K562 (cell line): Measurements from ENCODE around the gene PTPN1. TPM values are rescaled to one million over a fixed set of nuclear protein-coding genes. Genes with fewer than 3 reads are reported as not detected.
A peak's percentile ranks its signal among the peaks of the same experiment; 100 is the strongest.

Source experiments
- C11orf30 ChIP-seq: fragments of 450-650 bp; IDR thresholded peaks from 2 replicates; pipeline ENCODE4 v1.6.1; 2016; ENCODE audit warnings: low read depth, mild to moderate bottlenecking
- CHD1 ChIP-seq: fragments of 200-600 bp; sonication (generic); IDR thresholded peaks from one replicate; pipeline ENCODE4 v1.6.1; 2012; ENCODE audit warnings: mild to moderate bottlenecking, moderate library complexity, low read length, inconsistent platforms
- EGR1 ChIP-seq: fragments of 450-650 bp; conservative IDR thresholded peaks from 2 replicates; pipeline ENCODE4 v1.6.1; 2017; ENCODE audit warnings: mild to moderate bottlenecking
- ELF4 ChIP-seq: fragments of 450-650 bp; formaldehyde crosslinking; IDR thresholded peaks from 2 replicates; pipeline ENCODE4 v1.4.0; 2022; ENCODE audit warnings: missing genetic modification characterization
- GATA2 ChIP-seq: sonication (generic); formaldehyde crosslinking; IDR thresholded peaks from 2 replicates; pipeline ENCODE4 v1.4.0; 2020; ENCODE audit warnings: mild to moderate bottlenecking, missing genetic modification reagents
- GTF2A2 ChIP-seq: IDR thresholded peaks from 2 replicates; pipeline ENCODE4 v1.6.1; 2016; ENCODE audit warnings: mild to moderate bottlenecking, missing genetic modification characterization, missing compliant biosample characterization
- GTF2B ChIP-seq: IDR thresholded peaks from 2 replicates; pipeline ENCODE4 v1.6.1; 2011; ENCODE audit not compliant: insufficient read length; ENCODE audit errors: extremely low read depth
- GTF2E2 ChIP-seq: fragments of 200-800 bp; sonication (Bioruptor generic); IDR thresholded peaks from 2 replicates; pipeline ENCODE4 v1.6.1; 2016; ENCODE audit warnings: missing genetic modification characterization, missing compliant biosample characterization
- HMGN3 ChIP-seq: IDR thresholded peaks from 2 replicates; pipeline ENCODE4 v1.6.1; 2011; ENCODE audit warnings: borderline replicate concordance, low read depth, mild to moderate bottlenecking, mixed read lengths, low read length; ENCODE audit not compliant: insufficient read length; ENCODE audit errors: extremely low read depth
- LCOR ChIP-seq: sonication (generic); formaldehyde crosslinking; IDR thresholded peaks from 2 replicates; pipeline ENCODE4 v1.8.0; 2022; ENCODE audit warnings: mild to moderate bottlenecking, missing genetic modification reagents
- NFE2 ChIP-seq: IDR thresholded peaks from 2 replicates; pipeline ENCODE4 v1.6.1; 2014; ENCODE audit warnings: antibody characterized with exemption, low read depth
- POLR2H ChIP-seq: IDR thresholded peaks from 2 replicates; pipeline ENCODE4 v1.6.1; 2016; ENCODE audit warnings: missing genetic modification characterization, low read depth, mild to moderate bottlenecking, control low read depth, missing compliant biosample characterization, moderate library complexity
- RBBP5 ChIP-seq: fragments of 200-600 bp; sonication (generic); IDR thresholded peaks from 2 replicates; pipeline ENCODE4 v1.6.1; 2012; ENCODE audit warnings: borderline replicate concordance, mild to moderate bottlenecking, low read length, control low read depth, inconsistent platforms; ENCODE audit not compliant: insufficient read depth, poor library complexity, severe bottlenecking
- SIN3B ChIP-seq: fragments of 450-650 bp; IDR thresholded peaks from 2 replicates; pipeline ENCODE4 v1.6.1; 2017; ENCODE audit warnings: low read depth, mild to moderate bottlenecking, moderate library complexity
- TCF3 ChIP-seq: sonication (generic); formaldehyde crosslinking; IDR thresholded peaks from 2 replicates; pipeline ENCODE4 v1.4.0; 2020; ENCODE audit warnings: mild to moderate bottlenecking, missing genetic modification reagents
- THRB ChIP-seq: fragments of 450-650 bp; formaldehyde crosslinking; conservative IDR thresholded peaks from 2 replicates; pipeline ENCODE4 v1.4.0; 2022; ENCODE audit warnings: mild to moderate bottlenecking, missing genetic modification characterization
- ZFX ChIP-seq: sonication (generic); formaldehyde crosslinking; IDR thresholded peaks from 2 replicates; pipeline ENCODE4 v1.8.0; 2022; ENCODE audit warnings: mild to moderate bottlenecking, missing genetic modification reagents, moderate library complexity
- ZKSCAN1 ChIP-seq: fragments of 150-350 bp; IDR thresholded peaks from 2 replicates; pipeline ENCODE4 v1.6.1; 2016; ENCODE audit warnings: low read depth, low read length
- ZKSCAN8 ChIP-seq: fragments of 200-800 bp; sonication (Bioruptor generic); IDR thresholded peaks from 2 replicates; pipeline ENCODE4 v1.6.1; 2016; ENCODE audit warnings: missing genetic modification characterization, missing compliant biosample characterization
- ZNF124 ChIP-seq: sonication (generic); formaldehyde crosslinking; IDR thresholded peaks from 2 replicates; pipeline ENCODE4 v1.8.1; 2022; ENCODE audit warnings: missing genetic modification reagents
- ZNF280A ChIP-seq: fragments of 450-650 bp; IDR thresholded peaks from 2 replicates; pipeline ENCODE4 v1.6.1; 2018; ENCODE audit warnings: mild to moderate bottlenecking, low read depth; ENCODE audit not compliant: partially characterized antibody
- ZNF717 ChIP-seq: fragments of 250-450 bp; sonication (Bioruptor Pico); IDR thresholded peaks from 2 replicates; pipeline ENCODE4 v1.5.0; 2021
- polyA plus RNA-seq, 8 experiments: library from polyadenylated mRNA; depleted of rRNA in 4 of 8; stranded (reverse) in 5 of 8; unstranded in 3 of 8; fragments of >200 nt; fragmentation: Nextera tagmentation in 2 of 8; fragmentation: Illumina TruSeq in 1 of 8; extraction: Ambion mirVana in 2 of 8; extraction: Trizol in 1 of 8; gene quantifications; 2 replicates each; pipeline versions ENCODE4 v1.2.1 to v1.2.3, GENCODE V29; 2011 to 2014; ENCODE audit warnings: inconsistent platforms in 1 of 8, missing spikeins in 1 of 8
- total RNA-seq, 7 experiments: library from RNA; depleted of rRNA in 6 of 7; stranded (reverse); fragments of >200 nt in 6 of 7; fragmentation: Illumina TruSeq in 2 of 7; extraction: Trizol in 2 of 7; gene quantifications; 2 replicates each; pipeline versions ENCODE4 v1.2.1 to v1.2.3, GENCODE V29; 2011 to 2021; ENCODE audit warnings: low replicate concordance in 1 of 7
- TF ChIP-seq, protein P1 (sequence below): fragments of 450-650 bp; formaldehyde crosslinking; IDR thresholded peaks from 2 replicates; pipeline ENCODE4 v1.4.0; 2022; ENCODE audit warnings: missing genetic modification characterization
- TF ChIP-seq, protein P2 (sequence below), 2 experiments: fragments of 450-650 bp; IDR thresholded peaks; 2 replicates each; pipeline ENCODE4 v1.6.1; 2016

Gene PTPN1
- total and polyA plus RNA-seq, 9 of the 15 experiments (the other 6 are each of a cell fraction or from before 2014, with no cell fraction given): 11.0 to 85.3 (median 54.0) TPM

- TF ChIP-seq, protein P1, sequence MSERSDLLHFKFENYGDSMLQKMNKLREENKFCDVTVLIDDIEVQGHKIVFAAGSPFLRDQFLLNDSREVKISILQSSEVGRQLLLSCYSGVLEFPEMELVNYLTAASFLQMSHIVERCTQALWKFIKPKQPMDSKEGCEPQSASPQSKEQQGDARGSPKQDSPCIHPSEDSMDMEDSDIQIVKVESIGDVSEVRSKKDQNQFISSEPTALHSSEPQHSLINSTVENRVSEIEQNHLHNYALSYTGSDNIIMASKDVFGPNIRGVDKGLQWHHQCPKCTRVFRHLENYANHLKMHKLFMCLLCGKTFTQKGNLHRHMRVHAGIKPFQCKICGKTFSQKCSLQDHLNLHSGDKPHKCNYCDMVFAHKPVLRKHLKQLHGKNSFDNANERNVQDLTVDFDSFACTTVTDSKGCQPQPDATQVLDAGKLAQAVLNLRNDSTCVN (CRISPR knock-in tag): no peak; the same call in 1 of the 2 replicates
- TF ChIP-seq CHD1 (no peak), ZKSCAN1 (no peak), POLR2H (tag) (no peak; the same call in 1 of the 2 replicates), ZNF124 (no peak), NFE2 (no peak), THRB (CRISPR knock-in tag) (no peak), ELF4 (CRISPR knock-in tag) (no peak), C11orf30 (no peak), TCF3 (CRISPR knock-in tag) (peak; percentile 85), GTF2E2 (tag) (0 out of 2 replicates have a peak, but pooled peaks have one; percentile 56), ZKSCAN8 (CRISPR knock-in tag) (peak; percentile 66; the same call in 1 of the 2 replicates), ZNF717 (CRISPR knock-in tag) (no peak), HMGN3 (no peak), GATA2 (CRISPR knock-in tag) (peak; percentile 63; the same call in 1 of the 2 replicates), EGR1 (no peak), RBBP5 (no peak), GTF2B (no peak), GTF2A2 (0 out of 2 replicates have a peak, but pooled peaks have one; percentile 29), SIN3B (no peak), ZFX (CRISPR knock-in tag) (peak; percentile 22; the same call in 1 of the 2 replicates), LCOR (CRISPR knock-in tag) (no peak), ZNF280A (no peak)
- TF ChIP-seq, protein P2, sequence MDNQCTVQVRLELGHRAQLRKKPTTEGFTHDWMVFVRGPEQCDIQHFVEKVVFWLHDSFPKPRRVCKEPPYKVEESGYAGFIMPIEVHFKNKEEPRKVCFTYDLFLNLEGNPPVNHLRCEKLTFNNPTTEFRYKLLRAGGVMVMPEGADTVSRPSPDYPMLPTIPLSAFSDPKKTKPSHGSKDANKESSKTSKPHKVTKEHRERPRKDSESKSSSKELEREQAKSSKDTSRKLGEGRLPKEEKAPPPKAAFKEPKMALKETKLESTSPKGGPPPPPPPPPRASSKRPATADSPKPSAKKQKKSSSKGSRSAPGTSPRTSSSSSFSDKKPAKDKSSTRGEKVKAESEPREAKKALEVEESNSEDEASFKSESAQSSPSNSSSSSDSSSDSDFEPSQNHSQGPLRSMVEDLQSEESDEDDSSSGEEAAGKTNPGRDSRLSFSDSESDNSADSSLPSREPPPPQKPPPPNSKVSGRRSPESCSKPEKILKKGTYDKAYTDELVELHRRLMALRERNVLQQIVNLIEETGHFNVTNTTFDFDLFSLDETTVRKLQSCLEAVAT (IDR thresholded peaks at IDR 0.05): no peak
Observed at GRCh38 chr20:50482396-50482981, 27.7 kb upstream of the PTPN1 start (continued).
